ENCODE measurements around the gene SLC6A16. TPM values are rescaled to one million over a fixed set of nuclear protein-coding genes. Genes with fewer than 3 reads are reported as not detected.

SLC6A16 gene
- total RNA-seq, 1 donor from 2014 or later, result 0.85 TPM

GRCh38 chr19:49343123-49343522 is 18.1 kb upstream of the SLC6A16 start:
- Histone ChIP-seq H3K4me1 (peaks cover 6 to 13% of the 10 kb centered on the region in 2 donors), H3K36me3 (peaks cover 41 to 52% of the 10 kb centered on the region in 2 donors), H3K27ac (no peak overlapping the region), H3K27me3 (no peaks in the 10 kb centered on the region), H3K9me3 (no peaks in the 10 kb centered on the region), H3K4me3 (no peak overlapping the region)
- no peak for TF ChIP-seq CTCF (IDR thresholded peaks at IDR 0.05)
- no peak for DNase-seq (ENCODE audit: low spot score in 2 of 2)
- intact Hi-C loops (cut with DNase I), result no loop called here

GRCh38 chr19:49342291-49342721 is 17.3 kb upstream of the SLC6A16 start:
- TF ChIP-seq CTCF (IDR thresholded peaks at IDR 0.05), result no peak
- H3K36me3 ChIP-seq, result peaks cover 40 to 47% of the 10 kb centered on the region in 2 donors
- peak in 1 of 2 donors; percentile 49 for DNase-seq (ENCODE audit: low spot score in 2 of 2)

GRCh38 chr19:49340865-49341718 is 16.1 kb upstream of the SLC6A16 start:
- TF ChIP-seq CTCF (IDR thresholded peaks at IDR 0.05), result no peak
- no peaks in the 10 kb centered on the region for H3K27me3 ChIP-seq
- H3K4me3 ChIP-seq, result no peak overlapping the region
- peak overlapping the region; percentile 85 to 86 for H3K27ac ChIP-seq
- H3K36me3 ChIP-seq, result peaks cover 28 to 34% of the 10 kb centered on the region in 2 donors
- H3K4me1 ChIP-seq, result peaks cover 6 to 14% of the 10 kb centered on the region in 2 donors
- no peaks in the 10 kb centered on the region for H3K9me3 ChIP-seq
- intact Hi-C loops (cut with DNase I), result no loop called here
- peak in 1 of 2 donors; percentile 40 for DNase-seq (ENCODE audit: low spot score in 2 of 2)

More at GRCh38 chr19:49342291-49342721, 17.3 kb upstream of the SLC6A16 start:
- intact Hi-C loops (cut with DNase I), result no loop called here
- Histone ChIP-seq H3K9me3 (no peaks in the 10 kb centered on the region), H3K4me3 (no peak overlapping the region), H3K27ac (no peak overlapping the region), H3K27me3 (no peaks in the 10 kb centered on the region), H3K4me1 (peaks cover 6 to 14% of the 10 kb centered on the region in 2 donors)

- Histone ChIP-seq H3K9me3 (no peaks in the 10 kb centered on the region), H3K36me3 (peaks cover 21 to 27% of the 10 kb centered on the region in 2 donors), H3K27me3 (no peaks in the 10 kb centered on the region), H3K4me1 (peaks cover 6 to 14% of the 10 kb centered on the region in 2 donors), H3K27ac (peak overlapping the region; percentile 85 to 86), H3K4me3 (peak overlapping the region; percentile 44 to 67)
- intact Hi-C loops (cut with DNase I), result no loop called here
- no peak for TF ChIP-seq CTCF (IDR thresholded peaks at IDR 0.05)
- DNase-seq (ENCODE audit: low spot score in 2 of 2), result peak in 1 of 2 donors; percentile 88
Observed at GRCh38 chr19:49340069-49340864, 15.3 kb upstream of the SLC6A16 start.

GRCh38 chr19:49339301-49340068 is 14.5 kb upstream of the SLC6A16 start:
- Histone ChIP-seq H3K4me1 (peaks cover 6 to 14% of the 10 kb centered on the region in 2 donors), H3K27ac (peak overlapping the region; percentile 85 to 86)
- intact Hi-C loops (cut with DNase I), result loop anchor here (1.0 kb wide), 1 partner anchor 24 kb away; the partner anchor contains the start of gene DKKL1

More at GRCh38 chr19:49339301-49340068, 14.5 kb upstream of the SLC6A16 start:
- peak; percentile 68 to 94 for DNase-seq (ENCODE audit: low spot score in 2 of 2)
- H3K36me3 ChIP-seq, result peaks cover 13 to 20% of the 10 kb centered on the region in 2 donors
- H3K27me3 ChIP-seq, result no peaks in the 10 kb centered on the region
- peak overlapping the region; percentile 44 to 67 for H3K4me3 ChIP-seq
- H3K9me3 ChIP-seq, result no peaks in the 10 kb centered on the region
- TF ChIP-seq CTCF (IDR thresholded peaks at IDR 0.05), result no peak

Data from ascending aorta (tissue), 2 donors.